ENCODE measurements around the gene NEK2. TPM values are rescaled to one million over a fixed set of nuclear protein-coding genes. Genes with fewer than 3 reads are reported as not detected.
A peak's percentile ranks its signal among the peaks of the same experiment; 100 is the strongest.
"Not testable (repeated sequence)": the region's sequence is repeated elsewhere in the genome, so short reads cannot be mapped to it uniquely, and the experiment has no call there.

The NEK2 gene
- total and polyA plus RNA-seq, 4 experiments from 2014 or later, result not detected

GRCh38 chr1:211695135-211695816, 19.9 kb upstream of the NEK2 start:
- DNase-seq, result no peak
- Mint-ChIP-seq H3K36me3 (peaks cover 0 to 3% of the 10 kb centered on the region in 2 donors), H3K4me3 (peak overlapping the region in 3 of 8 donors; percentile 31 to 46 (median 32)), H3K4me1 (peaks cover 8 to 26% (median 19%) of the 10 kb centered on the region in 4 donors), H3K9me3 (peaks cover 0 to 4% (median 0%) of the 10 kb centered on the region in 8 donors), H3K27ac (peak overlapping the region in 4 of 7 donors; percentile 29 to 80 (median 66)), H3K27me3 (no peaks in the 10 kb centered on the region)
- POLR2A ChIA-PET (ENCODE audit: partially characterized antibody), result no interaction called here
- Histone ChIP-seq H3K27me3 (ENCODE audit: insufficient read depth, low read length) (no peaks in the 10 kb centered on the region), H3K36me3 (ENCODE audit: insufficient read depth, low read length) (no peaks in the 10 kb centered on the region), H3K4me3 (ENCODE audit: low read length in 2 of 2) (no peak overlapping the region), H3K27ac (ENCODE audit: low read depth, low read length) (no peak overlapping the region), H3K4me1 (ENCODE audit: insufficient read depth, low read length) (peaks cover 21% of the 10 kb centered on the region), H3K9me3 (ENCODE audit: control insufficient read depth in 1 of 2, low read length in 2 of 2) (no peaks in the 10 kb centered on the region)
- CTCF ChIA-PET (ENCODE audit: partially characterized antibody), result interaction anchor here (1.1 to 3.9 kb wide), 6 partner anchors 14 to 761 kb away, joined by 4 to 36 read pairs (median 6); no protein-coding TSS in a partner anchor
- intact Hi-C loops (cut with micrococcal nuclease), result loop anchor here (5.0 to 10.0 kb wide), 2 partner anchors 50 to 762 kb away; no protein-coding TSS in a partner anchor

- H3K27ac ChIP-seq (ENCODE audit: low read depth, low read length); H3K27me3 ChIP-seq (ENCODE audit: insufficient read depth, low read length); H3K36me3 Mint-ChIP-seq; DNase-seq; H3K27ac Mint-ChIP-seq; H3K4me3 Mint-ChIP-seq; H3K4me3 ChIP-seq (ENCODE audit: low read length in 2 of 2); POLR2A ChIA-PET (ENCODE audit: partially characterized antibody); H3K27me3 Mint-ChIP-seq; H3K9me3 ChIP-seq (ENCODE audit: control insufficient read depth in 1 of 2, low read length in 2 of 2); H3K9me3 Mint-ChIP-seq; H3K36me3 ChIP-seq (ENCODE audit: insufficient read depth, low read length): not testable (repeated sequence)
- H3K4me1 ChIP-seq (ENCODE audit: insufficient read depth, low read length), result peaks cover 21% of the 10 kb centered on the region
- peaks cover 8 to 25% (median 16%) of the 10 kb centered on the region in 4 donors for H3K4me1 Mint-ChIP-seq
- intact Hi-C loops (cut with micrococcal nuclease), result loop anchor here (10.0 kb wide), 1 partner anchor 51 kb away; no protein-coding TSS in a partner anchor
- CTCF ChIA-PET (ENCODE audit: partially characterized antibody), result interaction anchor here (1.3 kb wide), 1 partner anchor 9 kb away, joined by 4 read pairs; no protein-coding TSS in a partner anchor
Observed at GRCh38 chr1:211693911-211694310, 18.5 kb upstream of the NEK2 start.

GRCh38 chr1:211688421-211688820, 13.0 kb upstream of the NEK2 start:
- ChIA-PET CTCF (ENCODE audit: partially characterized antibody) (no interaction called here), POLR2A (ENCODE audit: partially characterized antibody) (no interaction called here)
- intact Hi-C loops (cut with micrococcal nuclease), result no loop called here
- DNase-seq, result no peak
- peaks cover 0 to 1% (median 0%) of the 10 kb centered on the region in 8 donors for H3K9me3 Mint-ChIP-seq
- no peaks in the 10 kb centered on the region for H3K27me3 ChIP-seq (ENCODE audit: insufficient read depth, low read length)
- no peaks in the 10 kb centered on the region for H3K36me3 Mint-ChIP-seq
- H3K4me1 ChIP-seq (ENCODE audit: insufficient read depth, low read length), result peaks cover 16% of the 10 kb centered on the region
- peak overlapping the region in 6 of 8 donors; percentile 51 to 70 (median 62) for H3K4me3 Mint-ChIP-seq
- peaks cover 6 to 15% (median 12%) of the 10 kb centered on the region in 4 donors for H3K4me1 Mint-ChIP-seq
- H3K9me3 ChIP-seq (ENCODE audit: control insufficient read depth in 1 of 2, low read length in 2 of 2), result no peaks in the 10 kb centered on the region
- H3K4me3 ChIP-seq (ENCODE audit: low read length in 2 of 2), result no peak overlapping the region
- peaks cover 0 to 3% of the 10 kb centered on the region in 2 donors for H3K27me3 Mint-ChIP-seq
- no peaks in the 10 kb centered on the region for H3K36me3 ChIP-seq (ENCODE audit: insufficient read depth, low read length)
- peak overlapping the region; percentile 0 to 78 (median 11) for H3K27ac Mint-ChIP-seq
- no peak overlapping the region for H3K27ac ChIP-seq (ENCODE audit: low read depth, low read length)

GRCh38 chr1:211687462-211688215, 12.2 kb upstream of the NEK2 start:
- peaks cover 16% of the 10 kb centered on the region for H3K4me1 ChIP-seq (ENCODE audit: insufficient read depth, low read length)
- H3K36me3 ChIP-seq (ENCODE audit: insufficient read depth, low read length), result no peaks in the 10 kb centered on the region
- H3K4me3 Mint-ChIP-seq, result peak overlapping the region; percentile 44 to 76 (median 61)
- intact Hi-C loops (cut with micrococcal nuclease), result no loop called here
- peak overlapping the region in 1 of 2 donors; percentile 18 for H3K4me3 ChIP-seq (ENCODE audit: low read length in 2 of 2)
- H3K27ac Mint-ChIP-seq, result peak overlapping the region in 6 of 7 donors; percentile 8 to 78 (median 56)
- H3K36me3 Mint-ChIP-seq, result no peaks in the 10 kb centered on the region
- H3K27me3 Mint-ChIP-seq, result peaks cover 0 to 3% of the 10 kb centered on the region in 2 donors
- peak in 1 of 5 donors; percentile 23 for DNase-seq
- H3K4me1 Mint-ChIP-seq, result peaks cover 6 to 15% (median 12%) of the 10 kb centered on the region in 4 donors
- H3K27me3 ChIP-seq (ENCODE audit: insufficient read depth, low read length), result no peaks in the 10 kb centered on the region
- H3K27ac ChIP-seq (ENCODE audit: low read depth, low read length), result no peak overlapping the region
- peaks cover 0 to 1% (median 0%) of the 10 kb centered on the region in 8 donors for H3K9me3 Mint-ChIP-seq
- CTCF ChIA-PET (ENCODE audit: partially characterized antibody), result interaction anchor here (7.6 kb wide), 1 partner anchor 12 kb away, joined by 83 read pairs; no protein-coding TSS in a partner anchor
- POLR2A ChIA-PET (ENCODE audit: partially characterized antibody), result no interaction called here
- H3K9me3 ChIP-seq (ENCODE audit: control insufficient read depth in 1 of 2, low read length in 2 of 2), result no peaks in the 10 kb centered on the region

- Histone ChIP-seq H3K4me3 (ENCODE audit: low read length in 2 of 2) (no peak overlapping the region), H3K27ac (ENCODE audit: low read depth, low read length) (no peak overlapping the region), H3K36me3 (ENCODE audit: insufficient read depth, low read length) (no peaks in the 10 kb centered on the region), H3K27me3 (ENCODE audit: insufficient read depth, low read length) (no peaks in the 10 kb centered on the region), H3K9me3 (ENCODE audit: control insufficient read depth in 1 of 2, low read length in 2 of 2) (no peaks in the 10 kb centered on the region), H3K4me1 (ENCODE audit: insufficient read depth, low read length) (peaks cover 27% of the 10 kb centered on the region)
- Mint-ChIP-seq H3K27me3 (peaks cover 0 to 3% of the 10 kb centered on the region in 2 donors), H3K36me3 (no peaks in the 10 kb centered on the region), H3K4me1 (peaks cover 10 to 32% (median 19%) of the 10 kb centered on the region in 4 donors), H3K9me3 (peaks cover 0 to 1% (median 0%) of the 10 kb centered on the region in 8 donors), H3K27ac (no peak overlapping the region), H3K4me3 (no peak overlapping the region)
- ChIA-PET CTCF (ENCODE audit: partially characterized antibody) (interaction anchor here (0.9 to 7.6 kb wide), 5 partner anchors 14 to 770 kb away, joined by 3 to 83 read pairs (median 4); partner anchors contain the start of genes DTL and INTS7), POLR2A (ENCODE audit: partially characterized antibody) (no interaction called here)
- intact Hi-C loops (cut with micrococcal nuclease), result no loop called here
- DNase-seq, result no peak
Observed at GRCh38 chr1:211685823-211686222, 10.4 kb upstream of the NEK2 start.

- no peak overlapping the region for H3K4me3 ChIP-seq (ENCODE audit: low read length in 2 of 2)
- no peaks in the 10 kb centered on the region for H3K27me3 ChIP-seq (ENCODE audit: insufficient read depth, low read length)
- Mint-ChIP-seq H3K27me3 (no peaks in the 10 kb centered on the region), H3K4me1 (peaks cover 12 to 37% (median 23%) of the 10 kb centered on the region in 4 donors), H3K4me3 (no peak overlapping the region), H3K9me3 (peaks cover 0 to 1% (median 0%) of the 10 kb centered on the region in 8 donors), H3K27ac (no peak overlapping the region), H3K36me3 (no peaks in the 10 kb centered on the region)
- ChIA-PET CTCF (ENCODE audit: partially characterized antibody) (interaction anchor here (1.2 to 7.6 kb wide), 7 partner anchors 8 to 771 kb away, joined by 4 to 83 read pairs (median 5); partner anchors contain the start of genes DTL and INTS7), POLR2A (ENCODE audit: partially characterized antibody) (no interaction called here)
- no peaks in the 10 kb centered on the region for H3K9me3 ChIP-seq (ENCODE audit: control insufficient read depth in 1 of 2, low read length in 2 of 2)
- no peak for DNase-seq
- H3K27ac ChIP-seq (ENCODE audit: low read depth, low read length), result no peak overlapping the region
- intact Hi-C loops (cut with micrococcal nuclease), result no loop called here
- H3K36me3 ChIP-seq (ENCODE audit: insufficient read depth, low read length), result no peaks in the 10 kb centered on the region
- H3K4me1 ChIP-seq (ENCODE audit: insufficient read depth, low read length), result peaks cover 29% of the 10 kb centered on the region
Observed at GRCh38 chr1:211684791-211685190, 9.4 kb upstream of the NEK2 start.

GRCh38 chr1:211684331-211684730, 8.9 kb upstream of the NEK2 start:
- no peaks in the 10 kb centered on the region for H3K36me3 ChIP-seq (ENCODE audit: insufficient read depth, low read length)
- DNase-seq, result no peak
- Mint-ChIP-seq H3K9me3 (peaks cover 0 to 1% (median 0%) of the 10 kb centered on the region in 8 donors), H3K4me1 (peaks cover 12 to 37% (median 23%) of the 10 kb centered on the region in 4 donors), H3K4me3 (no peak overlapping the region), H3K27ac (peak overlapping the region in 2 of 7 donors; percentile 27 to 66), H3K27me3 (no peaks in the 10 kb centered on the region), H3K36me3 (no peaks in the 10 kb centered on the region)
- peaks cover 29% of the 10 kb centered on the region for H3K4me1 ChIP-seq (ENCODE audit: insufficient read depth, low read length)
- H3K9me3 ChIP-seq (ENCODE audit: control insufficient read depth in 1 of 2, low read length in 2 of 2), result no peaks in the 10 kb centered on the region
- no peak overlapping the region for H3K4me3 ChIP-seq (ENCODE audit: low read length in 2 of 2)
- no peak overlapping the region for H3K27ac ChIP-seq (ENCODE audit: low read depth, low read length)
- POLR2A ChIA-PET (ENCODE audit: partially characterized antibody), result no interaction called here
- CTCF ChIA-PET (ENCODE audit: partially characterized antibody), result interaction anchor here (1.2 to 7.6 kb wide), 6 partner anchors 9 to 682 kb away, joined by 4 to 83 read pairs (median 8); partner anchors contain the start of genes DTL and INTS7
- intact Hi-C loops (cut with micrococcal nuclease), result no loop called here
- no peaks in the 10 kb centered on the region for H3K27me3 ChIP-seq (ENCODE audit: insufficient read depth, low read length)
